Measurements from ENCODE around the gene PPP6R2. TPM values are rescaled to one million over a fixed set of nuclear protein-coding genes. Genes with fewer than 3 reads are reported as not detected.

Gene PPP6R2
- total and polyA plus RNA-seq, 4 donors: 35.2 to 70.0 (median 46.6) TPM

DNA sequence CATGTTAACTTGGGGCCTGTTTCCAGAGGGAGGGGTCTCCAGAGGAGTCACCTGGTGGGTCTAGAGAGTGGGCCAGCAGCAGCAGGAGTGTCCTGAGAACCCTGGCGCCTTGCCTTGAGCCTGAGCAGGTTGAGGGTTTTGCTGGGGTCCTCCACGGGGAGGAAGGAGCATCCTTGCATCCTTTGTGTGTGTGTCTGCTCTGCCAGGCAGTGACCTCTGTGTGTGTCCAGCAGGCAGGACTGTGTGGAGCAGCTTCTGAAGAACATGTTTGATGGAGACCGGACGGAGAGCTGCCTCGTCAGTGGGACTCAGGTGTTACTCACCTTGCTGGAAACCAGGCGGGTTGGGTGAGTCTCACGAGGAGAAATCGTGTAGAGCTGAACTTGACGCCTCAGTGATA, 76.0 kb downstream of the PPP6R2 start:
- H3K9me3 ChIP-seq (ENCODE audit: control insufficient read depth in 4 of 4, insufficient read depth in 3 of 4, low read length in 3 of 4): peaks cover 0 to 4% (median 0%) of the 10 kb centered on the region in 4 donors
- H3K27me3 ChIP-seq (ENCODE audit: control insufficient read depth in 3 of 3, insufficient read depth in 3 of 3, low read length in 2 of 3): no peaks in the 10 kb centered on the region
- no peak overlapping the region for H3K4me3 ChIP-seq
- no peak for DNase-seq
- H3K4me1 ChIP-seq (ENCODE audit: control insufficient read depth in 5 of 5, insufficient read depth in 5 of 5, low read length in 5 of 5): no peaks in the 10 kb centered on the region
- TF ChIP-seq, protein P1, sequence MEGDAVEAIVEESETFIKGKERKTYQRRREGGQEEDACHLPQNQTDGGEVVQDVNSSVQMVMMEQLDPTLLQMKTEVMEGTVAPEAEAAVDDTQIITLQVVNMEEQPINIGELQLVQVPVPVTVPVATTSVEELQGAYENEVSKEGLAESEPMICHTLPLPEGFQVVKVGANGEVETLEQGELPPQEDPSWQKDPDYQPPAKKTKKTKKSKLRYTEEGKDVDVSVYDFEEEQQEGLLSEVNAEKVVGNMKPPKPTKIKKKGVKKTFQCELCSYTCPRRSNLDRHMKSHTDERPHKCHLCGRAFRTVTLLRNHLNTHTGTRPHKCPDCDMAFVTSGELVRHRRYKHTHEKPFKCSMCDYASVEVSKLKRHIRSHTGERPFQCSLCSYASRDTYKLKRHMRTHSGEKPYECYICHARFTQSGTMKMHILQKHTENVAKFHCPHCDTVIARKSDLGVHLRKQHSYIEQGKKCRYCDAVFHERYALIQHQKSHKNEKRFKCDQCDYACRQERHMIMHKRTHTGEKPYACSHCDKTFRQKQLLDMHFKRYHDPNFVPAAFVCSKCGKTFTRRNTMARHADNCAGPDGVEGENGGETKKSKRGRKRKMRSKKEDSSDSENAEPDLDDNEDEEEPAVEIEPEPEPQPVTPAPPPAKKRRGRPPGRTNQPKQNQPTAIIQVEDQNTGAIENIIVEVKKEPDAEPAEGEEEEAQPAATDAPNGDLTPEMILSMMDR (IDR thresholded peaks at IDR 0.05; ENCODE audit: control extremely low read depth, extremely low read depth): no peak
- peaks cover 33 to 77% (median 63%) of the 10 kb centered on the region in 4 donors for H3K36me3 ChIP-seq (ENCODE audit: control insufficient read depth in 4 of 4, insufficient read depth in 4 of 4, low read length in 4 of 4)
- WGBS, 2 donors: 90 to 92% methylated on average over 9 of the region's 9 CpGs
- H3K9ac ChIP-seq (ENCODE audit: insufficient read depth in 1 of 2, low read length in 2 of 2): no peak overlapping the region
- H3K27ac ChIP-seq (ENCODE audit: low read depth in 1 of 2, low read length in 1 of 2): no peak overlapping the region
- ATAC-seq (ENCODE audit: insufficient read depth, low FRiP score): no peak

DNA sequence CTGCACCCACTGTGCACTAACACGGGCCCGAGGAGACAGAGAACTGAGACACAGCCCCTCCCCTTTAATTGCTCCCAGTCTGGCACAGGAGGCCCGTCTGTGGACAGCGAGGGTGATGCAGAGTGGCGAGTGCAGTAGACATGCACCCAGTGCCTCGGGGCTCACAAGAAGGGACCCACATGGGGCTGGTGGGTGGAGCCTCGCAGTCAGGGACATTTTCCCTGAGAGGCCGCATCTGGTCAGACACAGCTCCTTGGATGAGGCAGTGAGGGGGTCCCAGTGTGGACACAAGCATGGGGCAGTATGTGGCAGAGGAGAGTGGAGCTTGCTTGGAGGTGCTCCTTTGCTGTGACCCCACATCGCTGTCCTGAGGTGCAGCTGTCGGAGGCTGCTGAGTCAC, 76.9 kb downstream of the PPP6R2 start:
- ATAC-seq (ENCODE audit: insufficient read depth, low FRiP score) (no peak), DNase-seq (no peak)
- no peaks in the 10 kb centered on the region for H3K27me3 ChIP-seq (ENCODE audit: control insufficient read depth in 3 of 3, insufficient read depth in 3 of 3, low read length in 2 of 3)
- no peak overlapping the region for H3K9ac ChIP-seq (ENCODE audit: insufficient read depth in 1 of 2, low read length in 2 of 2)
- no peaks in the 10 kb centered on the region for H3K4me1 ChIP-seq (ENCODE audit: control insufficient read depth in 5 of 5, insufficient read depth in 5 of 5, low read length in 5 of 5)
- H3K4me3 ChIP-seq: no peak overlapping the region
- H3K36me3 ChIP-seq (ENCODE audit: control insufficient read depth in 4 of 4, insufficient read depth in 4 of 4, low read length in 4 of 4): peaks cover 33 to 71% (median 60%) of the 10 kb centered on the region in 4 donors
- WGBS, 2 donors: 93 to 96% methylated on average over 10 of the region's 10 CpGs
- TF ChIP-seq, protein P1 (IDR thresholded peaks at IDR 0.05; ENCODE audit: control extremely low read depth, extremely low read depth): no peak
- no peak overlapping the region for H3K27ac ChIP-seq (ENCODE audit: low read depth in 1 of 2, low read length in 1 of 2)
- H3K9me3 ChIP-seq (ENCODE audit: control insufficient read depth in 4 of 4, insufficient read depth in 3 of 4, low read length in 3 of 4): peaks cover 0 to 4% (median 0%) of the 10 kb centered on the region in 4 donors

DNA sequence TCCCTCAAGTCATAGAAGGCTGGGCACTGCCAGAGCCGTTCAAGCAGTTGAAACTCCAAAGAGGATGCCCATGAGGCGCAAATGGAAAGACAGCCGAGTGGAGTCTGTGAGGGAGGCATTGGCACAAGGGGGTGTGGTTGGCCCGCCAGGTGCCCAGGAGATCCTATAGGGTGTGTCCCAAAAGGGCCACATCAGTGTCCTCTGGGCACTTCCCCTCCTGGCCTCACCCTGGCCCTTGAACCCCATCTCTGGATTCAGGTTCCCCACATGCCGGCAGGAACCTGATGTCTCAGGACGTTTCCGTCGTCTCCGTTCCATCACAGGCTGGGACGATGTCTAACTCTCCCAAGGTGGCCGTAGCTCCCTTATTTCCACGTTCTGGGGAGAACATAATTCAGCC, 77.5 kb downstream of the PPP6R2 start:
- H3K27me3 ChIP-seq (ENCODE audit: control insufficient read depth in 3 of 3, insufficient read depth in 3 of 3, low read length in 2 of 3): no peaks in the 10 kb centered on the region
- TF ChIP-seq, protein P1 (IDR thresholded peaks at IDR 0.05; ENCODE audit: control extremely low read depth, extremely low read depth): no peak
- peaks cover 0 to 4% (median 0%) of the 10 kb centered on the region in 4 donors for H3K9me3 ChIP-seq (ENCODE audit: control insufficient read depth in 4 of 4, insufficient read depth in 3 of 4, low read length in 3 of 4)
- no peak overlapping the region for H3K4me3 ChIP-seq
- H3K36me3 ChIP-seq (ENCODE audit: control insufficient read depth in 4 of 4, insufficient read depth in 4 of 4, low read length in 4 of 4): peaks cover 28 to 71% (median 59%) of the 10 kb centered on the region in 4 donors
- no peak for ATAC-seq (ENCODE audit: insufficient read depth, low FRiP score)
- 93 to 95% methylated on average over 12 of the region's 12 CpGs for WGBS, 2 donors
- no peak overlapping the region for H3K9ac ChIP-seq (ENCODE audit: insufficient read depth in 1 of 2, low read length in 2 of 2)
- H3K4me1 ChIP-seq (ENCODE audit: control insufficient read depth in 5 of 5, insufficient read depth in 5 of 5, low read length in 5 of 5): no peaks in the 10 kb centered on the region
- H3K27ac ChIP-seq (ENCODE audit: low read depth in 1 of 2, low read length in 1 of 2): no peak overlapping the region
- no peak for DNase-seq

DNA sequence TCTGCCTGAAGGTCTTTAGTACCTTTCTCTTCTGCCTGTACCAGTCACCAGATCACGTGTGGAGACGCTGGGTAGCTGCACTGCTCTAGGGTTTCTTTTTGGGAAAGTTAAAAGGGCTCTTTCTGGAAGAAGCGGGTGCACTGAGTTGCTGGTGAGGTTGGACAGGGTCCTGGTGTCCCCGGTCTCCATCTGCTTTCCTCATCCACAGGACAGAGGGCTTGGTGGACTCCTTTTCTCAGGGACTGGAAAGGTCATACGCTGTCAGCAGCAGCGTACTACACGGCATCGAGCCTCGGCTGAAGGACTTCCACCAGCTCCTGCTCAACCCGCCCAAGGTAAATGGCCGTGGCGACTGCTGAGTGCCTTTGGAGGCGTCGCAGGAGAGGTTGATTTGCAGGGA, 78.9 kb downstream of the PPP6R2 start:
- TF ChIP-seq, protein P1 (IDR thresholded peaks at IDR 0.05; ENCODE audit: control extremely low read depth, extremely low read depth): no peak
- no peak for ATAC-seq (ENCODE audit: insufficient read depth, low FRiP score)
- Histone ChIP-seq H3K4me3 (no peak overlapping the region), H3K27ac (ENCODE audit: low read depth in 1 of 2, low read length in 1 of 2) (no peak overlapping the region), H3K9me3 (ENCODE audit: control insufficient read depth in 4 of 4, insufficient read depth in 3 of 4, low read length in 3 of 4) (peaks cover 0 to 4% (median 0%) of the 10 kb centered on the region in 4 donors), H3K9ac (ENCODE audit: insufficient read depth in 1 of 2, low read length in 2 of 2) (no peak overlapping the region), H3K27me3 (ENCODE audit: control insufficient read depth in 3 of 3, insufficient read depth in 3 of 3, low read length in 2 of 3) (no peaks in the 10 kb centered on the region), H3K36me3 (ENCODE audit: control insufficient read depth in 4 of 4, insufficient read depth in 4 of 4, low read length in 4 of 4) (peaks cover 23 to 58% (median 52%) of the 10 kb centered on the region in 4 donors), H3K4me1 (ENCODE audit: control insufficient read depth in 5 of 5, insufficient read depth in 5 of 5, low read length in 5 of 5) (no peaks in the 10 kb centered on the region)
- WGBS, 2 donors: 95 to 96% methylated on average over 14 of the region's 14 CpGs
- DNase-seq: no peak
